ENCODE results near the gene COL2A1. TPM values are rescaled to one million over a fixed set of nuclear protein-coding genes. Genes with fewer than 3 reads are reported as not detected.

The COL2A1 gene
- total and polyA plus RNA-seq, 8 donors: 2.2 to 14.5 (median 6.8) TPM; not detected in 2

GRCh38 chr12:47973870-47974269 is 30.4 kb downstream of the COL2A1 start:
- intact Hi-C loops (cut with DNase I; ENCODE audit: low total_unique reads): no loop called here
- TF ChIP-seq EP300 (IDR thresholded peaks at IDR 0.05) (no peak), POLR2A (IDR thresholded peaks at IDR 0.05) (no peak), CTCF (IDR thresholded peaks at IDR 0.05) (no peak), POLR2AphosphoS5 (IDR thresholded peaks at IDR 0.05) (no peak)
- Histone ChIP-seq H3K27me3 (no peaks in the 10 kb centered on the region), H3K9me3 (no peaks in the 10 kb centered on the region), H3K27ac (no peak overlapping the region), H3K4me3 (no peak overlapping the region), H3K36me3 (peaks cover 2 to 7% (median 4%) of the 10 kb centered on the region in 4 donors), H3K4me1 (no peaks in the 10 kb centered on the region)
- WGBS, 5 donors: 91 to 99% (median 95%) methylated on average over 7 to 9 of the region's 9 CpGs
- DNase-seq: no peak

- no peak overlapping the region for H3K27ac ChIP-seq
- peaks cover 3 to 16% (median 13%) of the 10 kb centered on the region in 4 donors for H3K36me3 ChIP-seq
- no peaks in the 10 kb centered on the region for H3K9me3 ChIP-seq
- no peaks in the 10 kb centered on the region for H3K27me3 ChIP-seq
- H3K4me3 ChIP-seq: no peak overlapping the region
- intact Hi-C loops (cut with DNase I; ENCODE audit: low total_unique reads): no loop called here
- no peak for DNase-seq
- no peaks in the 10 kb centered on the region for H3K4me1 ChIP-seq
- TF ChIP-seq POLR2AphosphoS5 (IDR thresholded peaks at IDR 0.05) (no peak), EP300 (IDR thresholded peaks at IDR 0.05) (no peak), CTCF (IDR thresholded peaks at IDR 0.05) (no peak), POLR2A (IDR thresholded peaks at IDR 0.05) (no peak)
- WGBS, 5 donors: 35 to 60% (median 42%) methylated on average over 6 of the region's 6 CpGs
Observed at GRCh38 chr12:47972895-47973294, 31.4 kb downstream of the COL2A1 start.

- no peak for DNase-seq
- Histone ChIP-seq H3K4me1 (peaks cover 0 to 4% (median 0%) of the 10 kb centered on the region in 4 donors), H3K27ac (no peak overlapping the region), H3K27me3 (no peaks in the 10 kb centered on the region), H3K36me3 (peaks cover 3 to 22% (median 21%) of the 10 kb centered on the region in 4 donors), H3K9me3 (no peaks in the 10 kb centered on the region), H3K4me3 (no peak overlapping the region)
- 84 to 92% (median 86%) methylated on average over 2 to 7 of the region's 7 CpGs for WGBS, 5 donors
- intact Hi-C loops (cut with DNase I; ENCODE audit: low total_unique reads): no loop called here
- no peak for TF ChIP-seq POLR2A (IDR thresholded peaks at IDR 0.05)
- TF ChIP-seq POLR2AphosphoS5 (IDR thresholded peaks at IDR 0.05): no peak
- TF ChIP-seq EP300 (IDR thresholded peaks at IDR 0.05): no peak
- TF ChIP-seq CTCF (IDR thresholded peaks at IDR 0.05): no peak
Observed at GRCh38 chr12:47970843-47971242, 33.4 kb downstream of the COL2A1 start.

- Histone ChIP-seq H3K4me1 (peaks cover 0 to 14% (median 9%) of the 10 kb centered on the region in 4 donors), H3K9me3 (no peaks in the 10 kb centered on the region), H3K36me3 (peaks cover 3 to 26% (median 22%) of the 10 kb centered on the region in 4 donors), H3K4me3 (no peak overlapping the region), H3K27ac (no peak overlapping the region), H3K27me3 (no peaks in the 10 kb centered on the region)
- no peak for DNase-seq
- intact Hi-C loops (cut with DNase I; ENCODE audit: low total_unique reads): no loop called here
- TF ChIP-seq CTCF (IDR thresholded peaks at IDR 0.05) (no peak), POLR2AphosphoS5 (IDR thresholded peaks at IDR 0.05) (no peak), EP300 (IDR thresholded peaks at IDR 0.05) (no peak), POLR2A (IDR thresholded peaks at IDR 0.05) (no peak)
- WGBS, 5 donors: 47 to 56% (median 48%) methylated on average over 3 of the region's 3 CpGs
Observed at GRCh38 chr12:47969845-47970244, 34.4 kb downstream of the COL2A1 start.

Data from stomach (tissue), 9 donors.